ENCODE measurements around the gene CTIF. TPM values are rescaled to one million over a fixed set of nuclear protein-coding genes. Genes with fewer than 3 reads are reported as not detected.
A peak's percentile ranks its signal among the peaks of the same experiment; 100 is the strongest.

The CTIF gene
- total and polyA plus RNA-seq, 4 donors = 10.6 to 26.7 (median 12.3) TPM

DNA sequence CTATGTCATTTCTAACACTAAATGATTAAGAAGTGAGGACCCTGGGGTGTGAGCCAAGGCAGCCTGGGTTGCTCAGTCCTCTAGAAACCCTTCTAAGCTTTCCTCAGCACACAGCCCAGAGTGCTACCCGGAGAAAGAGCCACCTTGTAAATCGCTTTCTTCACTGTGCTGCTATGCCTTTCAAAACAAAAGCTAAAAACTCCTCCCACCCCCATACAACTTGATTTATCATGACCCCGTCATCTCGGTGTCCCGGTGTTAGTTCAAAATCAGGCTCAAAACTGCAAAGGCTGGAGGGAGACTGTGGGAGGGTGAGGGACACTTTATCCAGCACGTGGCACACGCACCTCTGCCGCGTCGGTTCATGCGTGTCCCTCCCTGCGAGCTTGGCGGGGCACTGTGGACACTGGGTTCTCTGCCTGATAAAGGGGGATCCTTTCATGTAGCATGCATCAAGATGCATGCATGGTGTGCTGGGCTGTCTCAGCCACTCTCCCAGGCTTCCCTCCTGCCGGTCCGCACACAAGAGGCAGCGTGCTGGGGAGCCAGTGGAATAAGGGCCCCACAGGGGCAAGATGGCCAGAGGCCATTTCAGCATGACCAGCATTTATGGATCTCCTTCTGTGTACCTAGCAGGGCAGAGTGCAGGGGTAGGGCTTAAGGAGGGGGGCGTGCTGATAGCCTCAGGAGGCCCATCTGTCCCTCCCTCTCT is 241.5 kb downstream of the CTIF start:
- H3K9ac ChIP-seq (ENCODE audit: low read depth in 1 of 2, low read length in 2 of 2) = peak overlapping the region; percentile 17 to 47
- peaks cover 31 to 81% (median 68%) of the 10 kb centered on the region in 4 donors for H3K4me1 ChIP-seq (ENCODE audit: control insufficient read depth in 4 of 4, insufficient read depth in 4 of 4, low read length in 3 of 4)
- WGBS = 29% methylated on average over 17 of the region's 17 CpGs
- H3K27ac ChIP-seq (ENCODE audit: low read depth in 1 of 2, low read length in 2 of 2) = peak overlapping the region; percentile 92 to 96
- no peak for DNase-seq (ENCODE audit: low spot score)
- H3K4me3 ChIP-seq (ENCODE audit: low read depth in 1 of 3, low read length in 3 of 3) = no peak overlapping the region
- H3K36me3 ChIP-seq (ENCODE audit: control insufficient read depth in 4 of 4, insufficient read depth in 3 of 4, low read depth in 1 of 4, low read length in 3 of 4) = no peaks in the 10 kb centered on the region
- no peaks in the 10 kb centered on the region for H3K9me3 ChIP-seq (ENCODE audit: control insufficient read depth in 4 of 4, low read length in 3 of 4)
- no peak for TF ChIP-seq FOXA2 (IDR thresholded peaks at IDR 0.05)
- TF ChIP-seq JUND (IDR thresholded peaks at IDR 0.05) = no peak
- TF ChIP-seq HNF4A (conservative IDR thresholded peaks at IDR 0.05) = peak in 1 of 2 donors; percentile 37
- no peak for TF ChIP-seq EGR1 (IDR thresholded peaks at IDR 0.05; ENCODE audit: low read depth in 2 of 2)
- TF ChIP-seq RAD21 (IDR thresholded peaks at IDR 0.05) = peak in 1 of 2 donors; percentile 22
- no peak for TF ChIP-seq FOXA1 (IDR thresholded peaks at IDR 0.05)
- no peak for TF ChIP-seq YY1 (IDR thresholded peaks at IDR 0.05)
- TF ChIP-seq, protein P1, sequence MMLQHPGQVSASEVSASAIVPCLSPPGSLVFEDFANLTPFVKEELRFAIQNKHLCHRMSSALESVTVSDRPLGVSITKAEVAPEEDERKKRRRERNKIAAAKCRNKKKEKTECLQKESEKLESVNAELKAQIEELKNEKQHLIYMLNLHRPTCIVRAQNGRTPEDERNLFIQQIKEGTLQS (IDR thresholded peaks at IDR 0.05) = no peak
- TF ChIP-seq, protein P2, sequence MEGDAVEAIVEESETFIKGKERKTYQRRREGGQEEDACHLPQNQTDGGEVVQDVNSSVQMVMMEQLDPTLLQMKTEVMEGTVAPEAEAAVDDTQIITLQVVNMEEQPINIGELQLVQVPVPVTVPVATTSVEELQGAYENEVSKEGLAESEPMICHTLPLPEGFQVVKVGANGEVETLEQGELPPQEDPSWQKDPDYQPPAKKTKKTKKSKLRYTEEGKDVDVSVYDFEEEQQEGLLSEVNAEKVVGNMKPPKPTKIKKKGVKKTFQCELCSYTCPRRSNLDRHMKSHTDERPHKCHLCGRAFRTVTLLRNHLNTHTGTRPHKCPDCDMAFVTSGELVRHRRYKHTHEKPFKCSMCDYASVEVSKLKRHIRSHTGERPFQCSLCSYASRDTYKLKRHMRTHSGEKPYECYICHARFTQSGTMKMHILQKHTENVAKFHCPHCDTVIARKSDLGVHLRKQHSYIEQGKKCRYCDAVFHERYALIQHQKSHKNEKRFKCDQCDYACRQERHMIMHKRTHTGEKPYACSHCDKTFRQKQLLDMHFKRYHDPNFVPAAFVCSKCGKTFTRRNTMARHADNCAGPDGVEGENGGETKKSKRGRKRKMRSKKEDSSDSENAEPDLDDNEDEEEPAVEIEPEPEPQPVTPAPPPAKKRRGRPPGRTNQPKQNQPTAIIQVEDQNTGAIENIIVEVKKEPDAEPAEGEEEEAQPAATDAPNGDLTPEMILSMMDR (IDR thresholded peaks at IDR 0.05; ENCODE audit: low read depth, low read length, missing input control) = no peak
- no peak for TF ChIP-seq SP1 (IDR thresholded peaks at IDR 0.05)
- TF ChIP-seq GABPA (IDR thresholded peaks at IDR 0.05 in 1 of 2, conservative IDR thresholded peaks at IDR 0.05 in 1 of 2) = no peak
- no peak for TF ChIP-seq NR2F2 (IDR thresholded peaks at IDR 0.05)
- TF ChIP-seq HNF4G (IDR thresholded peaks at IDR 0.05) = no peak
- TF ChIP-seq, protein P3, sequence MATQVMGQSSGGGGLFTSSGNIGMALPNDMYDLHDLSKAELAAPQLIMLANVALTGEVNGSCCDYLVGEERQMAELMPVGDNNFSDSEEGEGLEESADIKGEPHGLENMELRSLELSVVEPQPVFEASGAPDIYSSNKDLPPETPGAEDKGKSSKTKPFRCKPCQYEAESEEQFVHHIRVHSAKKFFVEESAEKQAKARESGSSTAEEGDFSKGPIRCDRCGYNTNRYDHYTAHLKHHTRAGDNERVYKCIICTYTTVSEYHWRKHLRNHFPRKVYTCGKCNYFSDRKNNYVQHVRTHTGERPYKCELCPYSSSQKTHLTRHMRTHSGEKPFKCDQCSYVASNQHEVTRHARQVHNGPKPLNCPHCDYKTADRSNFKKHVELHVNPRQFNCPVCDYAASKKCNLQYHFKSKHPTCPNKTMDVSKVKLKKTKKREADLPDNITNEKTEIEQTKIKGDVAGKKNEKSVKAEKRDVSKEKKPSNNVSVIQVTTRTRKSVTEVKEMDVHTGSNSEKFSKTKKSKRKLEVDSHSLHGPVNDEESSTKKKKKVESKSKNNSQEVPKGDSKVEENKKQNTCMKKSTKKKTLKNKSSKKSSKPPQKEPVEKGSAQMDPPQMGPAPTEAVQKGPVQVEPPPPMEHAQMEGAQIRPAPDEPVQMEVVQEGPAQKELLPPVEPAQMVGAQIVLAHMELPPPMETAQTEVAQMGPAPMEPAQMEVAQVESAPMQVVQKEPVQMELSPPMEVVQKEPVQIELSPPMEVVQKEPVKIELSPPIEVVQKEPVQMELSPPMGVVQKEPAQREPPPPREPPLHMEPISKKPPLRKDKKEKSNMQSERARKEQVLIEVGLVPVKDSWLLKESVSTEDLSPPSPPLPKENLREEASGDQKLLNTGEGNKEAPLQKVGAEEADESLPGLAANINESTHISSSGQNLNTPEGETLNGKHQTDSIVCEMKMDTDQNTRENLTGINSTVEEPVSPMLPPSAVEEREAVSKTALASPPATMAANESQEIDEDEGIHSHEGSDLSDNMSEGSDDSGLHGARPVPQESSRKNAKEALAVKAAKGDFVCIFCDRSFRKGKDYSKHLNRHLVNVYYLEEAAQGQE (IDR thresholded peaks at IDR 0.05) = no peak
- no peak for TF ChIP-seq RXRA (IDR thresholded peaks at IDR 0.05)
- TF ChIP-seq, protein P4, sequence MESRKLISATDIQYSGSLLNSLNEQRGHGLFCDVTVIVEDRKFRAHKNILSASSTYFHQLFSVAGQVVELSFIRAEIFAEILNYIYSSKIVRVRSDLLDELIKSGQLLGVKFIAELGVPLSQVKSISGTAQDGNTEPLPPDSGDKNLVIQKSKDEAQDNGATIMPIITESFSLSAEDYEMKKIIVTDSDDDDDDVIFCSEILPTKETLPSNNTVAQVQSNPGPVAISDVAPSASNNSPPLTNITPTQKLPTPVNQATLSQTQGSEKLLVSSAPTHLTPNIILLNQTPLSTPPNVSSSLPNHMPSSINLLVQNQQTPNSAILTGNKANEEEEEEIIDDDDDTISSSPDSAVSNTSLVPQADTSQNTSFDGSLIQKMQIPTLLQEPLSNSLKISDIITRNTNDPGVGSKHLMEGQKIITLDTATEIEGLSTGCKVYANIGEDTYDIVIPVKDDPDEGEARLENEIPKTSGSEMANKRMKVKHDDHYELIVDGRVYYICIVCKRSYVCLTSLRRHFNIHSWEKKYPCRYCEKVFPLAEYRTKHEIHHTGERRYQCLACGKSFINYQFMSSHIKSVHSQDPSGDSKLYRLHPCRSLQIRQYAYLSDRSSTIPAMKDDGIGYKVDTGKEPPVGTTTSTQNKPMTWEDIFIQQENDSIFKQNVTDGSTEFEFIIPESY (IDR thresholded peaks at IDR 0.05) = no peak
- TF ChIP-seq, protein P5, sequence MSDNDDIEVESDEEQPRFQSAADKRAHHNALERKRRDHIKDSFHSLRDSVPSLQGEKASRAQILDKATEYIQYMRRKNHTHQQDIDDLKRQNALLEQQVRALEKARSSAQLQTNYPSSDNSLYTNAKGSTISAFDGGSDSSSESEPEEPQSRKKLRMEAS (IDR thresholded peaks at IDR 0.05) = no peak
- H3K27me3 ChIP-seq (ENCODE audit: control insufficient read depth in 4 of 4, insufficient read depth in 4 of 4, low read length in 3 of 4) = no peaks in the 10 kb centered on the region

Data from liver (tissue), 9 donors.